ENCODE results near the gene USP24. TPM values are rescaled to one million over a fixed set of nuclear protein-coding genes. Genes with fewer than 3 reads are reported as not detected.
A peak's percentile ranks its signal among the peaks of the same experiment; 100 is the strongest.

The USP24 gene
- total RNA-seq, 1 experiment from 2014 or later: 45.7 TPM

DNA sequence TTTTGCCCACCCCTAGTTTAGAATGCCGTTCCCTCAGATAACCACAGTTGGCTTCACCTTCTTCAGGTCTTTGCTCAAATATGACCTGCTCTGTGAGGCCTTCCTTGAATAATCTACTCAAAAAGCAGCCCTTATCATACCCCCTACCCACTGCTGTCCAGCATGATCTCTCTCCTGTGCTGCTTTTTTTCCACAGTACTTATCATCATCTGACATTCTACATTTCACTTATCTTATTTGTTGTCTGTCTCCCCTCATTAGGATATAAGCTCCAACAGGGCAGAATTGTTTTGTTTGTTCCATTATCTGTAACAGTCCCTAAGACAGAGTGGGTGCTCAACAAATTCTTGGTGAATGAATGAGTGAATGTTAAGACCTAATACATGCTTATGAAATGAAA lies 18.1 kb downstream of the USP24 start:
- Mint-ChIP-seq H3K27me3 (ENCODE audit: insufficient read depth, unreplicated experiment) (no peaks in the 10 kb centered on the region), H3K27ac (ENCODE audit: low read depth, unreplicated experiment) (no peak overlapping the region), H3K4me3 (ENCODE audit: unreplicated experiment) (no peak overlapping the region), H3K36me3 (ENCODE audit: insufficient read depth, unreplicated experiment) (peaks cover 29% of the 10 kb centered on the region), H3K9me3 (ENCODE audit: unreplicated experiment) (no peaks in the 10 kb centered on the region), H3K4me1 (ENCODE audit: insufficient read depth, unreplicated experiment) (peaks cover 50% of the 10 kb centered on the region)
- no peak for DNase-seq (ENCODE audit: unreplicated experiment)
- intact Hi-C loops (cut with micrococcal nuclease): no loop called here
- no TSS peak for BruUV-seq (replicated peaks)
- CTCF ChIA-PET: interaction anchor here (0.6 to 1.3 kb wide), 5 partner anchors 22 to 104 kb away, joined by 3 to 4 read pairs (median 3); no protein-coding TSS in a partner anchor
- TF ChIP-seq, protein P1, sequence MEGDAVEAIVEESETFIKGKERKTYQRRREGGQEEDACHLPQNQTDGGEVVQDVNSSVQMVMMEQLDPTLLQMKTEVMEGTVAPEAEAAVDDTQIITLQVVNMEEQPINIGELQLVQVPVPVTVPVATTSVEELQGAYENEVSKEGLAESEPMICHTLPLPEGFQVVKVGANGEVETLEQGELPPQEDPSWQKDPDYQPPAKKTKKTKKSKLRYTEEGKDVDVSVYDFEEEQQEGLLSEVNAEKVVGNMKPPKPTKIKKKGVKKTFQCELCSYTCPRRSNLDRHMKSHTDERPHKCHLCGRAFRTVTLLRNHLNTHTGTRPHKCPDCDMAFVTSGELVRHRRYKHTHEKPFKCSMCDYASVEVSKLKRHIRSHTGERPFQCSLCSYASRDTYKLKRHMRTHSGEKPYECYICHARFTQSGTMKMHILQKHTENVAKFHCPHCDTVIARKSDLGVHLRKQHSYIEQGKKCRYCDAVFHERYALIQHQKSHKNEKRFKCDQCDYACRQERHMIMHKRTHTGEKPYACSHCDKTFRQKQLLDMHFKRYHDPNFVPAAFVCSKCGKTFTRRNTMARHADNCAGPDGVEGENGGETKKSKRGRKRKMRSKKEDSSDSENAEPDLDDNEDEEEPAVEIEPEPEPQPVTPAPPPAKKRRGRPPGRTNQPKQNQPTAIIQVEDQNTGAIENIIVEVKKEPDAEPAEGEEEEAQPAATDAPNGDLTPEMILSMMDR (IDR thresholded peaks at IDR 0.05; ENCODE audit: unreplicated experiment): no peak
- POLR2A ChIA-PET: interaction anchor here (0.8 kb wide), 1 partner anchor 17 kb away, joined by 3 read pairs; no protein-coding TSS in a partner anchor

DNA sequence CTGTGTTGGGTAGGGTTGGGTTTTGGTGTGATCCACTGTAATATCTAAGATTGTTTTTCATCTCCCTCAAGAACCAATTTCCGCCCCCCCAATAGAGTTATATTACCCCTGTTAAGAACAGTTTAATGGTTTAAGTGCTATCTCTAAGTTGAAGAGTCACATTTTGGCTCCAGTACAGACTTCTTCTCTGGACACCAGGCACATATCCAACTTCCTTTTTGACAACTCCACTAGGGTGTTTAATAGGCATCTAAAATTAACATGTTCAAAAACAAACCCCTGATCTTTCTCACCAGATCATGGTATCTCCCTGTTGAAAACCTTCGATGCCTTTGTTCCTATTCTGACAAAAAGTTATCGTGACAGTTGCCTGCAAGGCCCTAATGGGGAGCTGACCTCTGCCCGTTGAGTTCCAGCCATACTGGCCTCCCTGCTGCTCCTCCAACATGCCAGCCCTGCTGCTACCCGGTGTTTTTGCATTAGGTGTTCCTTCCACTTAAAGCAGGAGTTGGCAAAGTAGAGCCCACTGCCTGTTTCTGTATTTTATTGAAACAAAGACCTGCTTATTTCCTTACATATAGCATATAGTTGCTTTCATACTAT lies 18.6 kb downstream of the USP24 start:
- H3K4me3 Mint-ChIP-seq (ENCODE audit: unreplicated experiment): no peak overlapping the region
- TF ChIP-seq, protein P1 (IDR thresholded peaks at IDR 0.05; ENCODE audit: unreplicated experiment): no peak
- POLR2A ChIA-PET: interaction anchor here (0.7 to 3.2 kb wide), 4 partner anchors 10 to 1191 kb away, joined by 3 to 15 read pairs (median 5); no protein-coding TSS in a partner anchor
- CTCF ChIA-PET: interaction anchor here (0.6 to 1.3 kb wide), 5 partner anchors 33 to 132 kb away, joined by 3 to 4 read pairs (median 3); no protein-coding TSS in a partner anchor
- H3K9me3 Mint-ChIP-seq (ENCODE audit: unreplicated experiment): no peaks in the 10 kb centered on the region
- H3K27me3 Mint-ChIP-seq (ENCODE audit: insufficient read depth, unreplicated experiment): no peaks in the 10 kb centered on the region
- DNase-seq (ENCODE audit: unreplicated experiment): no peak
- peaks cover 29% of the 10 kb centered on the region for H3K36me3 Mint-ChIP-seq (ENCODE audit: insufficient read depth, unreplicated experiment)
- intact Hi-C loops (cut with micrococcal nuclease): no loop called here
- peaks cover 46% of the 10 kb centered on the region for H3K4me1 Mint-ChIP-seq (ENCODE audit: insufficient read depth, unreplicated experiment)
- no TSS peak for BruUV-seq (replicated peaks)
- H3K27ac Mint-ChIP-seq (ENCODE audit: low read depth, unreplicated experiment): peak overlapping the region; percentile 69

DNA sequence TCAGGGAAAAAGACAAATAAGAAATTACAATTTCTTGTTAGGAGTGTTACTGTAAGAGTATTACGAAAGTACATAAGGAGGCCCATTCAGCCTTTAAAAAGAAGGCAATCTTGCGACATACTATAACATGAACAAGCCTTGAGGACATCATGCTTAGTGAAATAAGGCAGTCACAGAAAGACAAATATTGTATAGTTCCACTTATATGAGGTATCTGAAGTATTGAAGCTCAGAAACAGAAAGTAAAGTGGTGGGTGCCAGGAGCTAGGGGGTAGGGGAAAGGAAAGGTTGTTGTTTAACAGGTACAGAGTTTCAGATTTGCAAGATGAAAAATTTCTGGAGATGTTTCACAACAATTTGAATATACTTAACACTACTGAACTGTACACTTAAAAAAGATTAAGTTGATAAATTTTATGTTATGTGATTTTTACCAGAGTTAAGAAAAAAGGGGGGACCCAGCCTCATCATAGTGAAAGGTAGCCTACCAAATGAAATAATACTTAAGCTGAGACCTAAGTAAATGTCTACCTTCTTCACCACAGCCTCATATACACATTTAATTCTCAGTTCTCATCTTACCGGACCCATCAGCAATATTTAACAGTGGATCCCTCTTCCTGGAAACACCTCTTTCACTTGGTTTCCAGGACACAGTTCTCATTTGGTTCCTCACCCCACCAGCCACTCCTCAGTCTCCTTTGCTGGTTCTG lies 19.5 kb downstream of the USP24 start:
- BruUV-seq (replicated peaks): no TSS peak
- peak; percentile 73 for DNase-seq (ENCODE audit: unreplicated experiment)
- POLR2A ChIA-PET: interaction anchor here (0.7 to 3.2 kb wide), 6 partner anchors 11 to 1192 kb away, joined by 3 to 15 read pairs (median 4); no protein-coding TSS in a partner anchor
- TF ChIP-seq, protein P1 (IDR thresholded peaks at IDR 0.05; ENCODE audit: unreplicated experiment): no peak
- Mint-ChIP-seq H3K36me3 (ENCODE audit: insufficient read depth, unreplicated experiment) (peaks cover 29% of the 10 kb centered on the region), H3K27me3 (ENCODE audit: insufficient read depth, unreplicated experiment) (no peaks in the 10 kb centered on the region), H3K4me3 (ENCODE audit: unreplicated experiment) (no peak overlapping the region), H3K27ac (ENCODE audit: low read depth, unreplicated experiment) (peak overlapping the region; percentile 69), H3K4me1 (ENCODE audit: insufficient read depth, unreplicated experiment) (peaks cover 43% of the 10 kb centered on the region), H3K9me3 (ENCODE audit: unreplicated experiment) (no peaks in the 10 kb centered on the region)
- intact Hi-C loops (cut with micrococcal nuclease): no loop called here
- CTCF ChIA-PET: interaction anchor here (0.7 to 1.0 kb wide), 3 partner anchors 82 to 133 kb away, joined by 3 to 4 read pairs (median 3); no protein-coding TSS in a partner anchor

DNA sequence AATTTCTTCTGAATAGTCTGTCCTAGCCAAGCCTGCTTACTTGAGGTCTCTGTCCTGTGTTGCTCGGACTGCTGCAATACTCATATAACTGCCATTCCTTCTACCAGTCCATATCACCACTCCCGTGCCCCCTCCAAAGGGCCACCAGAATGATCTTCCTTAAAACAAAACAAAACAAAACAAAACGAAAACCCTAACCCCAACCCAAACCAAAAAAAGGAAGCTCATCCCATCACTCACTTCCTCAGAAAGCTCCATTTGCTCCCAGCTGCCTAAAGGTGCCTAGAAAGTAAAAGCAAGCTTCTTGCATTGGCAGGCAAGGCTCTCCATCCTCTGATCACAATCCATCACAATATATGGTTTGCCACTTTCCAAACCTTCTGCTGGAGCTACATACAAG lies 20.3 kb downstream of the USP24 start:
- peaks cover 42% of the 10 kb centered on the region for H3K4me1 Mint-ChIP-seq (ENCODE audit: insufficient read depth, unreplicated experiment)
- DNase-seq (ENCODE audit: unreplicated experiment): no peak
- no peaks in the 10 kb centered on the region for H3K27me3 Mint-ChIP-seq (ENCODE audit: insufficient read depth, unreplicated experiment)
- H3K27ac Mint-ChIP-seq (ENCODE audit: low read depth, unreplicated experiment): no peak overlapping the region
- no TSS peak for BruUV-seq (replicated peaks)
- no peak overlapping the region for H3K4me3 Mint-ChIP-seq (ENCODE audit: unreplicated experiment)
- TF ChIP-seq, protein P1 (IDR thresholded peaks at IDR 0.05; ENCODE audit: unreplicated experiment): no peak
- POLR2A ChIA-PET: interaction anchor here (0.7 to 3.2 kb wide), 4 partner anchors 14 to 41 kb away, joined by 3 to 15 read pairs (median 4); no protein-coding TSS in a partner anchor
- H3K9me3 Mint-ChIP-seq (ENCODE audit: unreplicated experiment): no peaks in the 10 kb centered on the region
- CTCF ChIA-PET: interaction anchor here (0.7 to 1.1 kb wide), 2 partner anchors 83 to 90 kb away, joined by 3 read pairs; no protein-coding TSS in a partner anchor
- intact Hi-C loops (cut with micrococcal nuclease): no loop called here
- peaks cover 29% of the 10 kb centered on the region for H3K36me3 Mint-ChIP-seq (ENCODE audit: insufficient read depth, unreplicated experiment)
